Loucy (cell line): Measurements from ENCODE around the gene FPGS.

Experiments used
- H2AFZ ChIP-seq: fragments of 200-600 bp; sonication (generic); 2 replicates; pipeline ENCODE4 v1.6.0; 2016; ENCODE audit warnings: antibody characterized with exemption, mild to moderate bottlenecking, low read length, moderate library complexity
- H3F3A ChIP-seq: fragments of 200-600 bp; 2 replicates; pipeline ENCODE4 v1.6.0; 2016; ENCODE audit warnings: antibody characterized with exemption, low read depth, mild to moderate bottlenecking
- H3K27me3 ChIP-seq: fragments of 200-600 bp; sonication (generic); 2 replicates; pipeline ENCODE4 v1.6.1; 2014; ENCODE audit warnings: low read length, mild to moderate bottlenecking; ENCODE audit not compliant: insufficient read depth, poor library complexity, severe bottlenecking
- H3K36me3 ChIP-seq: fragments of 200-600 bp; sonication (generic); 2 replicates; pipeline ENCODE4 v1.6.1; 2016; ENCODE audit warnings: low read length; ENCODE audit not compliant: insufficient read depth
- H3K4me1 ChIP-seq: fragments of 200-600 bp; sonication (generic); 2 replicates; pipeline ENCODE4 v1.5.1; 2014; ENCODE audit warnings: low read length, mild to moderate bottlenecking; ENCODE audit not compliant: insufficient read depth, poor library complexity, severe bottlenecking
- H3K4me2 ChIP-seq: fragments of 200-600 bp; sonication (generic); 2 replicates; pipeline ENCODE4 v1.6.0; 2014; ENCODE audit warnings: antibody characterized with exemption, low read length, low read depth, mild to moderate bottlenecking; ENCODE audit not compliant: poor library complexity, severe bottlenecking
- H3K4me3 ChIP-seq: fragments of 200-600 bp; sonication (generic); 2 replicates; pipeline ENCODE4 v1.5.1; 2014; ENCODE audit warnings: low read length, mild to moderate bottlenecking, mixed read lengths; ENCODE audit not compliant: poor library complexity, severe bottlenecking
- H3K79me2 ChIP-seq: fragments of 200-600 bp; sonication (generic); 2 replicates; pipeline ENCODE4 v1.6.1; 2014; ENCODE audit warnings: low read length; ENCODE audit not compliant: insufficient read depth
- H3K9ac ChIP-seq: fragments of 200-600 bp; sonication (generic); 2 replicates; pipeline ENCODE4 v1.6.0; 2014; ENCODE audit warnings: mild to moderate bottlenecking, low read depth, low read length, moderate library complexity; ENCODE audit not compliant: poor library complexity, severe bottlenecking
- H3K9me2 ChIP-seq: fragments of 200-600 bp; sonication (generic); replicated peaks from 2 replicates; pipeline ENCODE4 v1.6.1; 2016; ENCODE audit warnings: low read depth, low read length, mixed read lengths
- H3K9me3 ChIP-seq: fragments of 200-600 bp; sonication (generic); 2 replicates; pipeline ENCODE4 v1.6.1; 2014; ENCODE audit warnings: mild to moderate bottlenecking, antibody characterized with exemption, low read length, low read depth; ENCODE audit not compliant: insufficient read depth
- H4K20me1 ChIP-seq: fragments of 200-600 bp; sonication (generic); 2 replicates; pipeline ENCODE4 v1.6.0; 2014; ENCODE audit warnings: antibody characterized with exemption, low read length, mild to moderate bottlenecking; ENCODE audit not compliant: insufficient read depth, poor library complexity, severe bottlenecking
- EZH2phosphoT487 ChIP-seq: fragments of 200-600 bp; IDR thresholded peaks from 2 replicates; pipeline ENCODE4 v1.6.1; 2018; ENCODE audit warnings: antibody characterized with exemption, mild to moderate bottlenecking, moderate library complexity, borderline replicate concordance
- TF ChIP-seq, protein P1 (sequence below): fragments of 200-600 bp; sonication (generic); conservative IDR thresholded peaks from 2 replicates; pipeline ENCODE4 v1.5.1; 2014; ENCODE audit warnings: mild to moderate bottlenecking, antibody characterized with exemption, low read length

The FPGS gene

DNA sequence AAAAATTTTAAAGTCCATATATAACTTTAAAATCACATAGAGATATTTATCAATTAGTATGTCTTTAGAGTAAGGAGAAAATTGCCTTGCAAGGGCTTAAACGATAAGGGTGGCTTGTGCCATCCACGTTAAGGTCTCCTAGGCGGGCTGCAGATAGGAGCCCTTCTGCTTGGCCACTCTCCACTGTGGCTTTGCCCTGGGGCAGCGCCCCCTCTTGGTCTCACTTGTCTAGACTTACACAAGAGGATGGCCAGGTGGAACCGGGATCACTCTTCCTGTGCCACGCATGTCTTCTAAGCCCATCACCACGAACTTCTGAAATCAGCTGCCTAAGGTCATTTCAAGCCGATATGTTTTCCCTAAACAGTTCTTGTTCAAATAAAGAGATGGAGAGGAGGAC is 2.9 kb downstream of the FPGS start:
- H3K4me3 ChIP-seq, result peak overlapping the region; percentile 43
- H3K9me2 ChIP-seq, result no peaks in the 10 kb centered on the region
- TF ChIP-seq, protein P1, sequence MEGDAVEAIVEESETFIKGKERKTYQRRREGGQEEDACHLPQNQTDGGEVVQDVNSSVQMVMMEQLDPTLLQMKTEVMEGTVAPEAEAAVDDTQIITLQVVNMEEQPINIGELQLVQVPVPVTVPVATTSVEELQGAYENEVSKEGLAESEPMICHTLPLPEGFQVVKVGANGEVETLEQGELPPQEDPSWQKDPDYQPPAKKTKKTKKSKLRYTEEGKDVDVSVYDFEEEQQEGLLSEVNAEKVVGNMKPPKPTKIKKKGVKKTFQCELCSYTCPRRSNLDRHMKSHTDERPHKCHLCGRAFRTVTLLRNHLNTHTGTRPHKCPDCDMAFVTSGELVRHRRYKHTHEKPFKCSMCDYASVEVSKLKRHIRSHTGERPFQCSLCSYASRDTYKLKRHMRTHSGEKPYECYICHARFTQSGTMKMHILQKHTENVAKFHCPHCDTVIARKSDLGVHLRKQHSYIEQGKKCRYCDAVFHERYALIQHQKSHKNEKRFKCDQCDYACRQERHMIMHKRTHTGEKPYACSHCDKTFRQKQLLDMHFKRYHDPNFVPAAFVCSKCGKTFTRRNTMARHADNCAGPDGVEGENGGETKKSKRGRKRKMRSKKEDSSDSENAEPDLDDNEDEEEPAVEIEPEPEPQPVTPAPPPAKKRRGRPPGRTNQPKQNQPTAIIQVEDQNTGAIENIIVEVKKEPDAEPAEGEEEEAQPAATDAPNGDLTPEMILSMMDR, result peak; percentile 74
- TF ChIP-seq EZH2phosphoT487, result no peak
- H3K4me2 ChIP-seq, result peak overlapping the region; percentile 96
- H3K36me3 ChIP-seq, result peaks cover 36% of the 10 kb centered on the region; the same call in 1 of the 2 replicates
- H3K9ac ChIP-seq, result peak overlapping the region; percentile 37
- peaks cover 62% of the 10 kb centered on the region for H3K79me2 ChIP-seq
- H4K20me1 ChIP-seq, result peaks cover 50% of the 10 kb centered on the region
- no peak overlapping the region for H2AFZ ChIP-seq
- no peaks in the 10 kb centered on the region for H3F3A ChIP-seq
- H3K4me1 ChIP-seq, result peaks cover 30% of the 10 kb centered on the region
- no peaks in the 10 kb centered on the region for H3K9me3 ChIP-seq
- H3K27me3 ChIP-seq, result no peaks in the 10 kb centered on the region

DNA sequence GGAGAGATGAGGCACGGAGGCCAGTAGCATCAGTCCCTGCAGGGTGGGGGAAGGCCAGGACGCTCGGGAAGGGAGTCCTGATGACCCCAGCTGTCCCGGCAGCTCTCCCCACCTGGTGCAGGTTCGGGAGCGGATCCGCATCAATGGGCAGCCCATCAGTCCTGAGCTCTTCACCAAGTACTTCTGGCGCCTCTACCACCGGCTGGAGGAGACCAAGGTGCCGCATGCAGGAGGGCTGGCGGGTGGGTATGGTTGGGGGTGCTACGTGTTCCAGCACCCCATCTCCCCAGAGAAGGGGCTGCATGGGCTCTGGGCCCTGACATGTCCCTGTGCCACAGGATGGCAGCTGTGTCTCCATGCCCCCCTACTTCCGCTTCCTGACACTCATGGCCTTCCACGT is 4.2 kb downstream of the FPGS start:
- H3K9ac ChIP-seq, result no peak overlapping the region
- peaks cover 50% of the 10 kb centered on the region for H4K20me1 ChIP-seq
- TF ChIP-seq, protein P1, result no peak
- TF ChIP-seq EZH2phosphoT487, result no peak
- H3K36me3 ChIP-seq, result peaks cover 40% of the 10 kb centered on the region; the same call in 1 of the 2 replicates
- peaks cover 62% of the 10 kb centered on the region for H3K79me2 ChIP-seq
- no peaks in the 10 kb centered on the region for H3K27me3 ChIP-seq
- no peaks in the 10 kb centered on the region for H3K9me2 ChIP-seq
- no peaks in the 10 kb centered on the region for H3K9me3 ChIP-seq
- peaks cover 22% of the 10 kb centered on the region for H3K4me1 ChIP-seq
- H2AFZ ChIP-seq, result no peak overlapping the region
- H3F3A ChIP-seq, result no peaks in the 10 kb centered on the region
- peak overlapping the region; percentile 96 for H3K4me2 ChIP-seq
- H3K4me3 ChIP-seq, result no peak overlapping the region

DNA sequence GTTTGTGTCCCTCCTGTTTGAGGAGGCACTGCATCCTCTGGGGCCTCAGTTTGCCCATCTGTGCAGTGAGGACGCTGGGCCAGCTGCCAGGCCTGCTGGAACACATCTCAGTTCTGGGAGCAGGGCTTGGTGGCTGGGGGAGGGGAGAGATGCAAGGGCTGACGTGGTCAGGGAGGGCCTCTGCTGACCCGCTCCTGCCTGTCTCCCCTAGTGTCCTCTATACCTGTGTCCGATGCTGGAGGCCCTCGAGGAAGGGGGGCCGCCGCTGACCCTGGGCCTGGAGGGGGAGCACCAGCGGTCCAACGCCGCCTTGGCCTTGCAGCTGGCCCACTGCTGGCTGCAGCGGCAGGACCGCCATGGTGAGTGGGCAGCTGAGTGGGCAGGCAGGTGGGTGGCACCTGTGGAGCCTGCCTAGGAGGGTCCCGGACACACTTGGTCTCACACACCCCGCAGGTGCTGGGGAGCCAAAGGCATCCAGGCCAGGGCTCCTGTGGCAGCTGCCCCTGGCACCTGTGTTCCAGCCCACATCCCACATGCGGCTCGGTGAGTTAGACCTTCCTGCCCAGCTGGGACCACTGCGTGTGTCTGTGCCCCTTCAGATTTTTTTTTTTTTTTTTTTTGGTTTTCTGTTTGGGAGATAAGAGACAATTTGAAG is 5.8 kb downstream of the FPGS start:
- Histone ChIP-seq H3K4me2 (no peak overlapping the region), H3K36me3 (peaks cover 56% of the 10 kb centered on the region; the same call in 1 of the 2 replicates), H4K20me1 (peaks cover 45% of the 10 kb centered on the region), H3K9me2 (no peaks in the 10 kb centered on the region), H3F3A (no peaks in the 10 kb centered on the region), H2AFZ (no peak overlapping the region), H3K27me3 (no peaks in the 10 kb centered on the region), H3K9me3 (no peaks in the 10 kb centered on the region), H3K79me2 (peaks cover 61% of the 10 kb centered on the region), H3K4me3 (no peak overlapping the region), H3K9ac (peak overlapping the region; percentile 4), H3K4me1 (peaks cover 16% of the 10 kb centered on the region)
- TF ChIP-seq, protein P1, result no peak
- TF ChIP-seq EZH2phosphoT487, result no peak
